Vagina (tissue), 2 donors: ENCODE measurements around the gene TBC1D22A.

Experiments
- POLR2AphosphoS5 ChIP-seq, 2 donors: sonication (generic); formaldehyde crosslinking; IDR thresholded peaks; one replicate each; pipeline ENCODE4 v1.9.0; 2017; ENCODE audit warnings: antibody characterized with exemption in 2 of 2, mild to moderate bottlenecking in 2 of 2, low read depth in 1 of 2; ENCODE audit not compliant: insufficient read depth in 1 of 2
- TF ChIP-seq, protein P1 (sequence below), 3 experiments: fragments of 450-650 bp in 2 of 3; fragments of 200-600 bp in 1 of 3; sonication (generic) in 1 of 3; IDR thresholded peaks; one replicate each; pipeline ENCODE4 v1.5.1; 2017 to 2019; ENCODE audit warnings: antibody characterized with exemption in 3 of 3, mild to moderate bottlenecking in 2 of 3, moderate library complexity in 2 of 3

DNA sequence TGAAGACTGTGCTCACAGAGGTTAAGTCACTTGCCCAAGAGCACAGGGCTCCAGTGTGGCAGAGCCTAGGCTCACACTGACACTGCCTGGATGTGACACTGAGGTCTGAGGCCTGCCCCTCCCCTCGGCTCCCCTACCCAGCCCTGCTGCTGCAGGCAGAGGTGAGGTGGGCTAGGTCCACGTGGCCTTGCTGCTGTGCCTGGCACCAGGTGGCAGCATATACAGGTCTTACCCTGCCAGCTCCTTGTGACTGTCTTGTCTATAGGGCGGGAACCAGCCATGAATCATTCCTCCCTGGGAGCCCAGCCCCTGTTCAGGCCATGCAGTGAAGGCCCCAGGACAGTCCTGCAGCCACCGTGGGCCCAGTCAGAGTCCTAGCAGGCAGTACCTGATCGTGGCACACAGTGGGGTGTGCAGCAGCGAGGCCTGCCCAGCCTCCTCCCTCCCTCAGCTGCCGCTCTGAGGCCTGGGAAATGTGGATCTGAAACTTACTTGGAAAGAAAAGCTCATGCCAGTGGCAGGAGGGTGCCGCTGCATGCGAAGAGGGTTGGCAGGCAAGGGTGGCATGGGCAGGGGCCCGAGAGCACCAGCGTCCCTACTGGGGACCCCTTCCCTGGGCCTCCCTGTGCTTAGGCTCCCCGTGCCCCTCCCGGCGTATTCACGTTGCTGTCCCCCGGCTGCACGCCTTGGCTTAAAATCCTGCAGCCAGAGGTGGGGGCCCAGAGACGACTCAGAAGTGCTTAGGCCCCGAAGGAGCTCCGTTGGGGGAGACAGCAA, 23.2 kb upstream of the TBC1D22A start:
- TF ChIP-seq, protein P1, sequence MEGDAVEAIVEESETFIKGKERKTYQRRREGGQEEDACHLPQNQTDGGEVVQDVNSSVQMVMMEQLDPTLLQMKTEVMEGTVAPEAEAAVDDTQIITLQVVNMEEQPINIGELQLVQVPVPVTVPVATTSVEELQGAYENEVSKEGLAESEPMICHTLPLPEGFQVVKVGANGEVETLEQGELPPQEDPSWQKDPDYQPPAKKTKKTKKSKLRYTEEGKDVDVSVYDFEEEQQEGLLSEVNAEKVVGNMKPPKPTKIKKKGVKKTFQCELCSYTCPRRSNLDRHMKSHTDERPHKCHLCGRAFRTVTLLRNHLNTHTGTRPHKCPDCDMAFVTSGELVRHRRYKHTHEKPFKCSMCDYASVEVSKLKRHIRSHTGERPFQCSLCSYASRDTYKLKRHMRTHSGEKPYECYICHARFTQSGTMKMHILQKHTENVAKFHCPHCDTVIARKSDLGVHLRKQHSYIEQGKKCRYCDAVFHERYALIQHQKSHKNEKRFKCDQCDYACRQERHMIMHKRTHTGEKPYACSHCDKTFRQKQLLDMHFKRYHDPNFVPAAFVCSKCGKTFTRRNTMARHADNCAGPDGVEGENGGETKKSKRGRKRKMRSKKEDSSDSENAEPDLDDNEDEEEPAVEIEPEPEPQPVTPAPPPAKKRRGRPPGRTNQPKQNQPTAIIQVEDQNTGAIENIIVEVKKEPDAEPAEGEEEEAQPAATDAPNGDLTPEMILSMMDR (IDR thresholded peaks at IDR 0.05) = peak in 1 of 3 experiments; percentile 10
- TF ChIP-seq POLR2AphosphoS5 (IDR thresholded peaks at IDR 0.05; ENCODE audit: insufficient read depth in 1 of 2, low read depth in 1 of 2) = peak in 1 of 2 donors; percentile 71
